ENCODE measurements around the gene MAP3K8.
A peak's percentile ranks its signal among the peaks of the same experiment; 100 is the strongest.

Gene MAP3K8

DNA sequence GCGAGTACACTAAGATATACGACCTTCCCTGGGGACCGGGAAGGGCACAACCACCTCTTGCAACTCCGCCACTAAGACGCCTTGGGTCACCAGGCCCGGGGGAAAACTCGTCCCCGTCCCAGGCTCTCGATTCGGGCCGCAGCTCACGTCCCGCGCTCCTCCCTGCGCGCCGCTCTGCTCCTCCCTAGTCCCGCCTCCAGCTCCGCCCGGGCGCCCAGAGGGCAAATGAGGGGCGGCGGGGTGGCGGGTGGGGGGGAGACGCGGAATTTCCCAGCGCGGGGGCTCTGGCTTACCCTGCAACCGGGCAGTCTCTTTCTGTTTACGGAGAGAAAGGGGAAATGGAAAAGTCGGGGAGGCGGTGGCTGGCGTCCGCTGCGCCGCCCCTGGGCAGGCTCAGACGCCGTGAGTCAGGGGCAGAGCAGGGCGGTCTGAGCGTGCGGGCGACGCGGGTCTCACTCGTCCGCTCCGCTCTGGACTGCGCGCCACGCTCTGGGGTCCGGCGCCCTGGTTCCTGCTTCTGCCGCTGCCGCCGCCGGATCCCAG is at the start of gene MAP3K8:
TSS of gene MAP3K8 (plus strand) at position 455 of the 543 bp plus-strand sequence. CDS start 4,755 bp downstream, outside the sequence.
- peak within 1 kb of the TSS; percentile 69 for H3K4me3 ChIP-seq (ENCODE audit: low read depth, low read length)

DNA sequence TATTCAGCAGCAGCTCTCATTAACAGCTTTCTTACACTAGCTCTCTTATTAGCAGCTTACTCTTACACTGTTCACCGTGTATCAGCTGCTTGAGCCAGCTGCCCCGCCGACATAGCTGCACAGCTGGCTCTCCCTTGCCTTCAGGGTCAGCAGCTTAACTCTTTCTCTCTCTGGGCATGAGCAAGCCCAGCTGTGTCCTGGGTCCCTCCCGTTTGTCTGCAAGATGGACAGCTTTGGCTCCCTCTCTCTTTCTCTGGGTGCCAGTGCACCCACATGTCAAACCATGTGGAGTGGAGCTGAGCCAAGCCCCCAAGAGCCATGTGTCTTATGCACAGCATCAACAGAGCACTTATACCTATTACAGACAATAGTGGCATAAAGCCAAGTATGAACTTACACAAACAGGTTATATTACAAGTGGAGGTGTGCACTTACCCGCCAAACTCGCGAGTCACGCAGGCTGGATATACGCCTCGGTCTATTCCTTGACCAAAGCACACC is 49.2 kb upstream of the MAP3K8 start:
- no peak overlapping the region for H3K4me3 ChIP-seq (ENCODE audit: low read depth, low read length)

DNA sequence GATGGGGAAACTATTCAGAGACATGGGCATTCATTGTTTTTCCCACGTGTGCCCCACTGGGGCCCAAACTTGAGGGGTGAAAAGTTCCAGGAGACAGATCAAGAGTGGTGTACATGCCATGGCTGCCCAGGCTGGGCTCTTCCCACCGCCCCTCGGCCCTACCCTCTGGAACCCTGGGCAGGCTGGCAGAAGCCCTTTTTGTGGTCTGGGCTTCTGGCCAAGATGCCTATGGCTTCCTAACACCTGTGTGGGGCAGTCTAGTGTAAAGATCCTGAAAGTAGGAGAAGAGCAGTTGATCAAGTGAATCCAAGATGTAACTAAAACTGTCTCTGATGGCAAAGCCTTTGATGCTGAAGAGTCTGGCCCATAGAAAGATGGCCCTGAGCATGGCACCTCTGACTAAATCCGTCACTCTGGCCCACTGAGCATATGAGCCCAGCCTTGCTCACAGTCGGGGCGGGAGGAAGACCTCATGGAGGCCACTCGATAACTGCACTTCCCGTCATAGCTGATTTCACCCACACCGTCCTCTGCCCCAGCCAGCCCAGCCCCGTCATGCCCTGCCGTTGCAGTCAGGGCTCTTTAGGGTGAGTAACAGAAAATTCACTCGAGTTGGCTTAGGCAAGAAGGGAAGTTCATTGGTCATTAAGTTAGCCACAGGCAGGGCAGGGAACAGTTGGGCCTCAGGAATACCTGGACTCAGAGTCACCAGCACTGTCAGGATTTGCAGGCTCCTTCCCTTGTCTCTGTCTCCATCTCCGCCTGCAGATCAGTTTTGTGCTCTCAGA is 47.0 kb upstream of the MAP3K8 start:
- no peak overlapping the region for H3K4me3 ChIP-seq (ENCODE audit: low read depth, low read length)

DNA sequence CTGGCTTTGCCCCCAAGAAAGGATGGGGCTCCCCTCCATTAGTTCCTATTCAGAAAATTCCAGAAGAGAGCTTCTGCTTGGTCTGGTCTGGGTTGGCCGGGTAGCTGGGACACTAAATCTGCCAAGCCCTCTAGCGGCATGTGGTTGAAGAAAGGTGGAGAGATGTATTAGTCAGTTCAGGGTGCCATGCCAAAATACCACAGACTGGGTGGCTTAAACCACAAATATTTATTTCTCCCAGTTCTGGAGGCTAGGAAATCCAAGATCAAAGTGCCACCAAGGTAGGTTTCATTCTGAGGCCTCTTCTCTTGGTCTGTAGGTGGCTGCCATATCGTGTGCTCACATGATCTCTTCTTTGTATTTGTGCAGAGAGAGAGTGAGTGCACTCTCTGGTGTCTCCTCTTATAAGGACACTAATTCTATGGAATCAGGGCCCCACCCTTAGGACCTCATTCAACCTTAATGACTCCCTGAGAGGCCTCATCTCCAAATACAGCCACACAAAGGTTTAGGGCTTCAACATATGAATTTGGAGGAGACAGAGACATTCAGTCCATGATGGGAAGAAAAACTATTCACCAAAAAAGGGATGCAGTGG is 46.2 kb upstream of the MAP3K8 start:
- no peak overlapping the region for H3K4me3 ChIP-seq (ENCODE audit: low read depth, low read length)

DNA sequence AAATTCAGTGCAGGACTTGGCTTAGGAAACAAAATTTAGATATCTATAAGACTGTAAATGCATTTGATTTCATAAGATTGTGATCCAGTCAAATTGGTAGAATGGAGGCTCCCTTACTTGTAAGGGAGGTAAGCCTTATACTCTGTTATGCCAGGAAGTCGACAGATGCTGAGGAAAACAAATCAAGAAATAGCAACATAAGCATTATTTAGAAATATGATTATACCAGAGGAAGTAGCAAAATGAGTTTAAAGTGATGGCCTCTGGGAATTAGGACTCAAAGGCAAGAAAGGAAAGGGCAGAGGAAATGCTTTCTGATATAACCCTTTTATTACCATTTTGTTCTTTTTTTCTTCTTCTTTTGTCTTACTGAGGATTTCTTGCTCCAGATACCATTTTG is 44.4 kb upstream of the MAP3K8 start:
- no peak overlapping the region for H3K4me3 ChIP-seq (ENCODE audit: low read depth, low read length)

DNA sequence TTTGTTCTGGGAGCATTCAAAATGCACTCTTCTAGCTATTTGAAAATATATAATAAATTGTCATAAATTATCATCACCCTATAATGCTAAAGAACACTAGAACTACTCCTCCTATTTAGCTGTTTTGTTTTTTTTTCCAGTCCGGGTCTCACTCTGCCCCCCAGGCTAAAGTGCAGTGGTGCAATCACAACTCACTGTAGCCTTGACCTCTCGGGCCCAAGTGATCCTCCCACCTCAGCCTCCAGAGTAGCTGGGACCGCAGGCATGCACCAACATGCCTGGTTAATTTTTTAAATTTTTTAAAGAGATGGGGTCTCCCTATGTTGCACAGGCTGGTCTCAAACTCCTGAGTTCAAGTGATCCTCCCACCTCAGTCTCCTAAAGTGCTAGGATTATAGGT is 43.8 kb upstream of the MAP3K8 start:
- H3K4me3 ChIP-seq (ENCODE audit: low read depth, low read length) = no peak overlapping the region

DNA sequence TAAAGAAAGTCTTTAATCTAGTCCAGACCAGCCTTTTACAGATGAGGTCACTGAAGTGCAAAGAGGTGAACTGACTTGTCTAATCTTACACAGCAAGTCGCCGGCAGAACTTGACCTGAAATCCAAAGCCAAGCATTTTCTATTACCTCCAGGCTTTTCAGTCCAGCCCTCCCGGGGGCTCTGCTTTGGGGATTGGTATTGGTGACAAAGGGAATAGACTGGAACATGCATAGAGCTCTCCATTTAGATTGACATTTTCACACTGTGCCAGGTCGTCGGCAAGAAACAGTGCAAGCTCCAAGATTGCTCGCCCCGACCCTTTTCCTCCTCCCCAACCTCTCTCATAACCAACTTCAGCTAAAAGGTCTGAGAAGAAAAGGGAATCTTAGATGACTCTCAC is 42.7 kb upstream of the MAP3K8 start:
- H3K4me3 ChIP-seq (ENCODE audit: low read depth, low read length) = no peak overlapping the region

DNA sequence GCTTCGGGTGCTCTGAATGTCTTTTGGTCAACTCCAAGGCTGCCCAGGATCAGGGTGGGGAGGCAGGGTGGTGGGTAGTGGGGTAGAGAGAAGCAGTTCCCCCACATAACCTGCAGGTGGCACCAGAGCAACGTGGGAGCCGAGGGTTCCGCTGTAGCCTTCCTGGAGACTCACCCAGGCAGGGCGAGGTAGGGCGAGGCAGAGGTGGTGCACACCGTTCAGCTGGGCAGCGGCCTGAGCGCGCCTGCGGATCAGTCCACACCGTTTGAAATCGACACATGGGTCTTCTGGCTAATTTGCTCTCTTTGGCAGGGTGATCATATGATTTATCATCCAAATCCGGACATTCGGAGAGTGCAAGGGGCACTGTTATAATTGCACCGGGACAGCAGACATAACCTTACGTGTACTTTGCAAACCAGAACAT is 41.4 kb upstream of the MAP3K8 start:
- H3K4me3 ChIP-seq (ENCODE audit: low read depth, low read length) = no peak overlapping the region

DNA sequence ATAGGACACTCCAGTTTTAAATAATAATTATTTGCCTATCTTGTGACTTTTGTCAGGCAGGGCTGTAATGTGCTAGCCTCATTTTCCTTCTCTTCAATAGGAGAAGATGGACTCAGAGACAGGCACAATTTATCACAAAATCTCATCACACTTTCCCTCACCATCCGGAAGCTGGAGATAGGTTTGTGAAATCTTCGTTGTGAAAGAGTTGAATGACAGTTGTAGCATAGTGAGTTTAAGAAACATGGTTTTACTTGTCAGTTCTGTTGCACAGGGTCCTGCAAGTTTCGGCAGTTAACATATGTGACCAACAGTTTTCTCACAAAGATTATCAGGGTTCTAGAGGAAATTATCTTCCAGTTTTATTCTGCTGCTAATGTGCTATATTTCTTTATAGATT is 37.7 kb upstream of the MAP3K8 start:
- H3K4me3 ChIP-seq (ENCODE audit: low read depth, low read length) = no peak overlapping the region

DNA sequence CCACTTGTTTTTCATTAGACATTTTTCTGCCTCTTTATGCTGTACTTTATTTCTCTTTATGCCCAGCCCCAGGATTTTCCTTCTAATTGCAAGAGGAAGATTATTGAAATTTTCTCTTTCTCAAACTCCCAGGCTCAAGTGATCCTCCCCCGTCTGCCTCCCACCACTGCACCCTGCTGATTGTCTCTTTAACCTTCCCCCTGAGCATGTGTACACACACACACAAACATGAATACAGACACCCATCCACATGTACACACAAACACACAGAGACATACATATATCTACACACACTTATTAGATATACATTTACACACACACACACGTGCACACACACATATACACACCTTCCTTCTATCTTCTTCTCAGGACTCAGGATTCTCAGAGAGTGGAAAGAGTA is 37.3 kb upstream of the MAP3K8 start:
- no peak overlapping the region for H3K4me3 ChIP-seq (ENCODE audit: low read depth, low read length)

DNA sequence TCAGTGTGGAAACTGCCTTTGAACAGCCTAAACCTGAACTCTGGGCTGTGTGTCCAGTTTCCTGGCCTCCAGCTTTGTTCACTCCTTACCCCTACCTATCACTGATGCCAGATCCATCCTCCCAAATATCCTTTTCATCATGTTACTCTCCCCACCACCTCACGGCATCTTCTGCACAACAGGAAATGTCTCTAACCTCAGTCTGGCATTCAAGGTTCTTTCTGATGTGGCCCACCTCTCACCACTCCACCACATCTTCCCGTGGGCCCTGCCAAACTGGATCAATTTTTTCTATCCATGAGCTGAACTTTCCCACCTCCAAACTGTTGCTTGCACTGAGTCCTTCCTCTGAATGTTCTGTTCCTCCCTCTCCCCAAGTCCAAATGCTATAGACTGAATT is 35.8 kb upstream of the MAP3K8 start:
- no peak overlapping the region for H3K4me3 ChIP-seq (ENCODE audit: low read depth, low read length)

DNA sequence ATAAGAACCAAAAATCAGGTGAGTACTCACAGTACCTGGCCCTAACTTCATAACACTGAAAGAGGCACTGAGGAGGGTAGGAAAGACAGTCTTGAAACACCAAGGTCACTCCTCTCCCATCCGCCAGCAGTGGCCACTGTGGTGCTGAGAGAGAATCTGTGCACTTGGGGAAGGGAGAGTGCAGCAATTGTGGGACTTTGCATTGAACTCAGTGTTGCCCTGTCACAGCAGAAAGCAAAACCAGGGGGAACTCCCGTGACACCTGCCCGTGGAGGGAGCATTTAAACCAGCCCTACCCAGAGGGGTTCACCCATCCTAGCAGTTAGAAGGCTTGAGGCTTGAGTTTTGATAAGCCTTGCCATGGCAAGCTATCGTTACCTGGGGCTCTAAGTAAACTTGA is 35.2 kb upstream of the MAP3K8 start:
- H3K4me3 ChIP-seq (ENCODE audit: low read depth, low read length) = no peak overlapping the region

DNA sequence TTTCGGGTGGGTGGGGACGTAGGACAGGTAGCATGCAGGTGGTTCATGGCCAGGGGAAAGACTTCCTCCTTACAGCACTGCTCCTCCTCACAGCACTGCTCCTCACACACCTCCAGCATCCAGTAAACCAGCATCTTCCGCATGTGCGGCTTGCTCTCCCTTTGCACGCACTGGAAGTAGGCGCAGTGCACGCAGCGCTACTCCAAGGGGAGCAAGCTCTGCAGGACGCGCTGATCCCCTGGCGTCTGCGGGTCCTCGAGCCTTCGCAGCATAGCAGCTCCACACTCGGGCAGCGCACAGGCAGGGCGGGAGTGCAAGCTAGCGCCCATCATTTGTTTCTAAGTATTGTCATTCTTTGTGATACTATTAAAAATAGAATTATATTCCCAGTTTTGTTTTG is 30.5 kb upstream of the MAP3K8 start:
- H3K4me3 ChIP-seq (ENCODE audit: low read depth, low read length) = no peak overlapping the region

DNA sequence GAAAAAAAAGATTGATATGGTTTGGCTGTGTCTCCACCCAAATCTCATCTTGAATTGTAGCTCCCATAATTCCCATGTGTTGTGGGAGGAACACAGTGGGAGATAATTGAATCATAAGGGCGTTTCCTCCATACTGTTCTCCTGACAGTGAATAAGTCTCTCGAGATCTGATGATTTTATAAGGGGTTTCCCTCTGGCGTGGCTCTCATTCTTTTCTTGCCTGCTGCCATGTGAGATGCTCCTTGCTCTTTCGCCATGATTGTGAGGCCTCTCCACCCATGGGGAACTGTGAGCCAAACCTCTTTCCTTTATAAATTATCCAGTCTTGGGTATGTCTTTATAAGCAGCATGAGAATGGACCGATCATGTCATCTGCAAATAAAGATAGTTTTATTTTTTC is 29.4 kb upstream of the MAP3K8 start:
- no peak overlapping the region for H3K4me3 ChIP-seq (ENCODE audit: low read depth, low read length)

DNA sequence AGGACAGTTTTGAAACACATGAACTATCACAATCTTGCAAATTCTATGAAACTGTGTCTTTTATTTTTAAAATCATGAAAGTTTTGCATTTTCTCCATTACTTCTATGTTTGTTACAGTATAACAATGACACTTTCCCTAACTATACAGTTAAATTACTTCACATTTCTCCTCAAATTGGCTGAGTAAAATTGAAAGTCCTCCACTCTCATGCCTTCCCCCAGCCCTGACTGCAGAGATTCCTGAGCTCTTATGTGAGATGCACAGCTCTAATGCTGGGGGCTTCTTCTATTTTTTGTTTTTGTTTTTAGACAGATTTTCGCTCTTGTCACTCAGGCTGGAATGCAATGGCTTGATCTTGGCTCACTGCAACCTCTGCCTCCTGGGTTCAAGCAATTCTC is 22.7 kb upstream of the MAP3K8 start:
- H3K4me3 ChIP-seq (ENCODE audit: low read depth, low read length) = no peak overlapping the region

DNA sequence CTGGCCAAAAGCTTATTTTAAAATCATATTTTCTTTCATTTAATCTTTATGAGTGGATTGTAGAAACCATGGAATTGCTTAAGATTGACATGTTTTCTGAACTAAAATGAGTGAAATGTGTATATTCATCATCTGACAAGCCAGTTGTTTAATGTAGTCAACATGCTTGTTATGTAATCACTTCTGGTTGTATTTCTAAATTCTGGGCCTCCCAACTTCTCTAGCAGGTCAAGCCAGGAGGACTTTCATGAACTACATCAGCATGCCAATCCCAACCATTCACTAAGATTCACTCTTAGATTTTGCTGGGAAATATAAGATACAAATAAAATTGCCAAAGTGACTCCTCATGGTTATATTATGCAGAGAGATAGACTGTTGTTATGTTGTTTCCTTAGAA is 21.1 kb upstream of the MAP3K8 start:
- no peak overlapping the region for H3K4me3 ChIP-seq (ENCODE audit: low read depth, low read length)

DNA sequence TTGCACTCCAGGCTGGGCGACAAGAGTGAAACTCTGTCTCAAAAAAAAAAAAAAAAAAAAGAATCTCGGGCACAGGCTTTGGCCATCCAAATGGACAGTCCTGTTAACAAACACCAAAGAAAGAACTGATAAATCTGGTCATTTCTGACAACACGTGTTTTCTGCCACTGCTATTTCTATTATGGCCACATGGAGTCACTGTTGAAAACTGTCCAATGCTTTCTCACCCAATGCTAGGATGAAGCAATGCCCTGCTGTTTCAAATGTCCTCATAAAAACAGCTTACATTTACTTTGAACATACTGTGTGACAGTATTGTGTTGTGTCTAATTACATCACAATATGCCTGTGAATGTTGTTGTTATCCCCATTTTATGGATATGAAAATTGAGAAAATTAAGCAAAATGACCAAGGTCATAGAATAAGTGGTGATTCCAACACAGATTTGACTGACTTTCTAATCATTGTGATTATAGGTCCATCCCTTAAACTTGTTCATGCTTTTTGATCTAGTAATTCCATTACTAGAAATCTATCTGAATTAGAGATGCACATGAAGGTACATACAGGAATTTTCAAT is 19.9 kb upstream of the MAP3K8 start:
- no peak overlapping the region for H3K4me3 ChIP-seq (ENCODE audit: low read depth, low read length)

DNA sequence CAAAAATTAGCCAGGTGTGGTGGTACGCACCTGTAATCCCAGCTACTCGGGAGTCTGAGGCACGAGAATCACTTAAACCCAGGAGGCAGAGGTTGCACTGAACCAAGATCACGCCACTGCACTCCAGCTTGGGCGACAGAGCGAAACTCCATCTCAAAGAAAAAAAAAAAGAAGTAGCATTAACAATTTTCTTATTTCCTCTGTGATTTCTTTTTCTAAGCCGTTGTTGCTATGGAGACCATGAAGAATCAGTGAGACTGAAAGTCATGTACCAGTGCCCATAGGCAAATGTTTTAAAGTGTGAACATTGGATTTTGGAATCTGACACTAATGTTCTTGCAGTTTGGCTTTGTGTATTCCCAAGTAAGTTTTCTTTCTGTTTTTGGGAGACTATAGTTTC is 18.4 kb upstream of the MAP3K8 start:
- H3K4me3 ChIP-seq (ENCODE audit: low read depth, low read length) = no peak overlapping the region

DNA sequence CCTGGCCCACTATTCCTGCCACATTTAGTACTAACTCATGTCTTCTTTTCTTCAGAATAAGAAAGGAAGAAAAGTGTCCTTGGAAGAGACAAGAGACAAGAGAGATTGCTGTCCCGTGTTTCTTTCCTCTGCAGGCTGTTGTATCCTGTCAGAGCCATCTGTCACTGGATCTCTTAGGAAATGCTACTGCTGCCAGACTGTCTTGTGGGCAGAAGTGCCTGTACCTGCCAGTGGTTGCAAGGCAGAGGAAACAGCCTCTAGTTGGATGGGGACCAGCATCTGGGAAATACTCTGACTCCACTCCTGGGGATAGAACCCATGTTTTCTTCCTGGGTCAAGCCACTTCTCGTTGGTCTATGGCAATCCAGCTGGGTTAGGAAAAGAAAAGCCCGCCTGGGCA is 16.7 kb upstream of the MAP3K8 start:
- H3K4me3 ChIP-seq (ENCODE audit: low read depth, low read length) = no peak overlapping the region

DNA sequence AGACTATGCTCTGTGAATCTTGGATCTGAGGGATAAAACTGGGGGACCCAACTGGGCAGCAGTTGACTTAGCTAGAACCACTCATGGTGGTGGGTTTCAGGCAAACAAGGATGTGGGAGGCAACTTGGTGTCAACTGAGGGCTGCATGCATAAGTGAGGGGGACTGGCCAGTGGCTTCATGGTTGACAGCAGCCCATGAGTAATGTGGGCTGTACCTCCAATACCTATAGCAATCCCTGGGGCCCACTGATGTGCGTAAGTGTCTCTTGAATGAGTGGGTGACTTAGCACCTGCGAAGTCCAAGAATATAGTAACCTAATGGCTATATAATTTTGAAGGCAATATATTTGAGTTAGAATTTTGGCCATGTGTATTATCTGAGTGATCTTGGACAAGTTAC is 13.7 kb upstream of the MAP3K8 start:
- no peak overlapping the region for H3K4me3 ChIP-seq (ENCODE audit: low read depth, low read length)

DNA sequence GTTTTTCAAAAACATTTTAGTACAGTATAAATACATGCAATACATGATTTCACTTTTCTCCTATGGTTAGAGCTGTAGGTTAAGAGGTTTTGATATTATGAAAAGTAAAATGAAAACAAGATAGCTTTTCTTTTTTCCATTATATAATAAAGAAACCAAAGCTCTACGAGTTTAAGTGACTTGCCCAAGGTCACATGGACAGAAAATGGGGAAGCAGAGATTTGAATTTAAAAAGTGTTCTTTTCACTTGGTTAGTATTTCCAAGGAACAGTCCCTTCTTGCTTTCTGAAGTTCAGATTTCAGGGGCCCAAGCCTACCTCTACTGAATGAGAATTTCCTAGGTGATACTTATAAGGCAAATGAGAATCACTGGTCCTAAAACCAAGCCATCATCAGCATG is 13.2 kb upstream of the MAP3K8 start:
- no peak overlapping the region for H3K4me3 ChIP-seq (ENCODE audit: low read depth, low read length)

DNA sequence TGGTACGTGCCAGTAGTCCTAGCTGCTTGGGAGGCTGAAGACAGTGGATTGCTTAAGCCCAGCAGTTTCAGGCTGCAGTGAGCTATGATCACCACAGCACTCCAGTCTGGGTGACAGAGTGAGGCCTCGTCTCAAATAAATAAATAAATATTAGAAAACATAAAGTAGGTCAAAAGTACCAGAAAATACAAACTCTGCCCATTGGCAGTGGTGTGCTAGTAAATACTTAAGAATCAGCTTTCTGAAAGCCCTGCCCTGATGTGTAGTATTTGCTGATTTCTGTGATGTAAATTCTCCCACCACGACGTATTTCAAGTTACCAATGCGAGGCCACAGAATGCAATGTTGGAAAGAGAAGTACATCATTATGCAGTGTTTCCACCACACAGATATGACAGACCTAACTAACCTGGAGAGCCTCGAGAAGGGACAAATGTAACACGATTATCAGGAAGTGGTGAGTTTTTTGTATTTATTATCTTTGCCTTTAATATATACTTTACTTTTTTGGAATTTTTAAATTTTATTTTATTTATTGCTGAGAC is 11.8 kb upstream of the MAP3K8 start:
- H3K4me3 ChIP-seq (ENCODE audit: low read depth, low read length) = no peak overlapping the region
